HG03520 (cell line): ENCODE measurements around the gene VSTM4.

ENCODE experiments used
- ATAC-seq: cut with Tn5 transposase; IDR thresholded peaks from one replicate; pipeline ENCODE4 v1.9.1; 2021; ENCODE audit warnings: mild to moderate bottlenecking, moderate library complexity; ENCODE audit not compliant: unreplicated experiment

The VSTM4 gene

GRCh38 chr10:49075743-49076142 is 39.6 kb downstream of the VSTM4 start:
- ATAC-seq = no peak

- no peak for ATAC-seq
Measured at GRCh38 chr10:49074836-49075682, 40.3 kb downstream of the VSTM4 start.

GRCh38 chr10:49072166-49072885 is 43.0 kb downstream of the VSTM4 start:
- ATAC-seq = no peak

GRCh38 chr10:49071160-49071761 is 44.1 kb downstream of the VSTM4 start:
- ATAC-seq = no peak

GRCh38 chr10:49070701-49071100 is 44.6 kb downstream of the VSTM4 start:
- no peak for ATAC-seq

- no peak for ATAC-seq
Measured at GRCh38 chr10:49068672-49069217, 46.6 kb downstream of the VSTM4 start.

- no peak for ATAC-seq
Measured at GRCh38 chr10:49068209-49068608, 47.1 kb downstream of the VSTM4 start.

GRCh38 chr10:49066944-49067730 is 48.2 kb downstream of the VSTM4 start:
- ATAC-seq = no peak

- ATAC-seq = no peak
Measured at GRCh38 chr10:49062229-49062628, 53.1 kb downstream of the VSTM4 start.

- no peak for ATAC-seq
Measured at GRCh38 chr10:49061667-49062066, 53.7 kb downstream of the VSTM4 start.

- no peak for ATAC-seq
Measured at GRCh38 chr10:49058463-49059255, 56.7 kb downstream of the VSTM4 start.

- ATAC-seq = no peak
Measured at GRCh38 chr10:49057231-49057880, 58.0 kb downstream of the VSTM4 start.

GRCh38 chr10:49056356-49056755 is 59.0 kb downstream of the VSTM4 start:
- ATAC-seq = no peak

GRCh38 chr10:49055221-49055849 is 60.0 kb downstream of the VSTM4 start:
- no peak for ATAC-seq

GRCh38 chr10:49054753-49055152 is 60.6 kb downstream of the VSTM4 start:
- ATAC-seq = no peak

GRCh38 chr10:49053998-49054692 is 61.2 kb downstream of the VSTM4 start:
- no peak for ATAC-seq

GRCh38 chr10:49053053-49053997 is 62.0 kb downstream of the VSTM4 start:
- ATAC-seq = peak; percentile 76
